HG02852 (cell line): Measurements from ENCODE around the gene SDR42E1.

Experiments used
- ATAC-seq: cut with Tn5 transposase; IDR thresholded peaks from one replicate; pipeline ENCODE4 v1.9.1; 2021; ENCODE audit warnings: mild to moderate bottlenecking, moderate library complexity; ENCODE audit not compliant: unreplicated experiment

The SDR42E1 gene

GRCh38 chr16:82011199-82011641 lies at the start of gene SDR42E1:
TSS of gene SDR42E1 (minus strand) at chr16:82011470. CDS start at chr16:82000858, 10,612 bp downstream.
- ATAC-seq = peak; percentile 96

GRCh38 chr16:82059983-82060421 lies 48.7 kb upstream of the SDR42E1 start:
- no peak for ATAC-seq

- no peak for ATAC-seq
Observed at GRCh38 chr16:82059161-82059982, 48.1 kb upstream of the SDR42E1 start.

- ATAC-seq = no peak
Observed at GRCh38 chr16:82056550-82056896, 45.3 kb upstream of the SDR42E1 start.

GRCh38 chr16:82055728-82056549 lies 44.7 kb upstream of the SDR42E1 start:
- no peak for ATAC-seq

- ATAC-seq = no peak
Observed at GRCh38 chr16:82055117-82055516, 43.8 kb upstream of the SDR42E1 start.

- no peak for ATAC-seq
Observed at GRCh38 chr16:82051656-82052055, 40.4 kb upstream of the SDR42E1 start.

GRCh38 chr16:82050909-82051357 lies 39.7 kb upstream of the SDR42E1 start:
- no peak for ATAC-seq

- ATAC-seq = no peak
Observed at GRCh38 chr16:82050506-82050905, 39.2 kb upstream of the SDR42E1 start.

GRCh38 chr16:82049484-82049883 lies 38.2 kb upstream of the SDR42E1 start:
- ATAC-seq = no peak

GRCh38 chr16:82047787-82048186 lies 36.5 kb upstream of the SDR42E1 start:
- ATAC-seq = no peak

GRCh38 chr16:82047374-82047773 lies 36.1 kb upstream of the SDR42E1 start:
- no peak for ATAC-seq

- ATAC-seq = no peak
Observed at GRCh38 chr16:82046941-82047340, 35.7 kb upstream of the SDR42E1 start.

GRCh38 chr16:82046541-82046940 lies 35.3 kb upstream of the SDR42E1 start:
- no peak for ATAC-seq

GRCh38 chr16:82045465-82045864 lies 34.2 kb upstream of the SDR42E1 start:
- no peak for ATAC-seq

GRCh38 chr16:82044585-82044911 lies 33.3 kb upstream of the SDR42E1 start:
- no peak for ATAC-seq

- ATAC-seq = no peak
Observed at GRCh38 chr16:82043680-82044584, 32.7 kb upstream of the SDR42E1 start.

GRCh38 chr16:82042846-82043245 lies 31.6 kb upstream of the SDR42E1 start:
- no peak for ATAC-seq

- no peak for ATAC-seq
Observed at GRCh38 chr16:82042144-82042543, 30.9 kb upstream of the SDR42E1 start.

- ATAC-seq = no peak
Observed at GRCh38 chr16:82041542-82041941, 30.3 kb upstream of the SDR42E1 start.

- ATAC-seq = no peak
Observed at GRCh38 chr16:82040296-82040695, 29.0 kb upstream of the SDR42E1 start.
